WTC11 (cell line): Measurements from ENCODE around the gene SHD.
"Not testable (repeated sequence)": the region's sequence is repeated elsewhere in the genome, so short reads cannot be mapped to it uniquely, and the experiment has no call there.

Experiments used
- CTCF ChIP-seq: fragments of 200-600 bp; IDR thresholded peaks from 2 replicates; pipeline ENCODE4 v1.8.0; 2022; ENCODE audit warnings: antibody characterized with exemption
- HMGXB4 ChIP-seq: sonication (generic); formaldehyde crosslinking; IDR thresholded peaks from 2 replicates; pipeline ENCODE4 v1.8.1; 2023; ENCODE audit warnings: mild to moderate bottlenecking, moderate library complexity, missing genetic modification reagents
- PRDM15 ChIP-seq: sonication (generic); formaldehyde crosslinking; IDR thresholded peaks from 2 replicates; pipeline ENCODE4 v1.8.0; 2022; ENCODE audit warnings: missing genetic modification reagents
- ZNF232 ChIP-seq: sonication (generic); formaldehyde crosslinking; IDR thresholded peaks from 2 replicates; pipeline ENCODE4 v1.8.0; 2022; ENCODE audit warnings: mild to moderate bottlenecking, missing genetic modification reagents

GRCh38 chr19:4230237-4230636, 48.8 kb upstream of the SHD start:
- TF ChIP-seq PRDM15 (CRISPR knock-in tag); HMGXB4; CTCF; ZNF232 (CRISPR knock-in tag): not testable (repeated sequence)
